Adrenal gland (tissue), 12 donors: Measurements from ENCODE around the gene COL8A2. TPM values are rescaled to one million over a fixed set of nuclear protein-coding genes. Genes with fewer than 3 reads are reported as not detected.

Source experiments
- DNase-seq, 7 donors: peaks; one replicate each; pipeline ENCODE4 v3.0.0-alpha.2; 2019 to 2020
- H3K27ac ChIP-seq, 5 donors: fragments of 200-600 bp; sonication (generic) in 4 of 5; 1 replicate in 3 of 5; 2 replicates in 2 of 5; pipeline versions ENCODE4 v1.5.1 to v1.8.0; 2016 to 2020; ENCODE audit warnings: mild to moderate bottlenecking in 1 of 5
- H3K27me3 ChIP-seq: fragments of 200-600 bp; 2 replicates; pipeline ENCODE4 v1.8.0; 2021
- H3K36me3 ChIP-seq, 2 donors: fragments of 200-600 bp; replicated peaks in 1 of 2; 1 replicate in 1 of 2; 2 replicates in 1 of 2; pipeline versions ENCODE4 v1.5.1 to v1.8.0; 2018 to 2022
- H3K4me1 ChIP-seq, 2 donors: fragments of 200-600 bp; replicated peaks in 1 of 2; 1 replicate in 1 of 2; 2 replicates in 1 of 2; pipeline versions ENCODE4 v1.5.1 to v1.8.0; 2018 to 2021
- H3K4me3 ChIP-seq, 4 donors: fragments of 200-600 bp; sonication (generic) in 3 of 4; one replicate each; pipeline ENCODE4 v1.5.1; 2016 to 2018
- H3K9me3 ChIP-seq, 3 donors: fragments of 200-600 bp; sonication (generic) in 1 of 3; replicated peaks in 1 of 3; 1 replicate in 2 of 3; 2 replicates in 1 of 3; pipeline versions ENCODE4 v1.5.1 to v1.8.0; 2016 to 2021
- POLR2A ChIP-seq, 2 donors: fragments of 450-650 bp; IDR thresholded peaks; one replicate each; pipeline ENCODE4 v1.6.1; 2017; ENCODE audit warnings: antibody characterized with exemption in 2 of 2, mild to moderate bottlenecking in 2 of 2, moderate library complexity in 1 of 2
- WGBS, 4 donors: extraction: QIAGEN DNeasy Blood & Tissue Kit in 2 of 4; methylation state at CpG; one replicate each; pipeline versions ENCODE4 v1.1.5 to v1.1.7; 2013 to 2017; 5-methylcytosine and 5-hydroxymethylcytosine counted together
- intact Hi-C, 2 donors: fragments of 100-400 bp; cut with DNase I; formaldehyde crosslinking; loops; one replicate each; pipeline versions ENCODE4 v1.14.1 to v1.15.0; 2022 to 2023
- polyA plus RNA-seq, 3 donors: library from polyadenylated mRNA; stranded (reverse); fragments of 200-250 nt in 2 of 3; fragments of 350-450 nt in 1 of 3; fragmentation: Illumina TruSeq in 1 of 3; extraction: RNeasy Lipid Tissue Mini Kit (QIAGEN cat#74804) in 1 of 3; gene quantifications; one replicate each; pipeline ENCODE4 v1.2.3, GENCODE V29; 2013 to 2014
- total RNA-seq, 9 donors: library from RNA; depleted of rRNA in 4 of 9; stranded (reverse); fragments of >200 nt in 4 of 9; fragments of 120-200 nt in 1 of 9; fragmentation: NEBNext Ultra II Directional in 1 of 9; extraction: Animal tissue kit (Norgen Biotek cat#: 25700) in 1 of 9; gene quantifications; one replicate each; pipeline versions ENCODE4 v1.1.0 to v1.2.4, GENCODE V29; 2013 to 2023
- TF ChIP-seq, protein P1 (sequence below), 6 experiments: fragments of 450-650 bp in 4 of 6; fragments of 200-600 bp in 2 of 6; sonication (generic) in 1 of 6; IDR thresholded peaks; 1 replicate in 5 of 6; 2 replicates in 1 of 6; pipeline versions ENCODE4 v1.5.1 to v1.8.0; 2016 to 2021; ENCODE audit warnings: antibody characterized with exemption in 6 of 6, mild to moderate bottlenecking in 2 of 6, moderate library complexity in 1 of 6
- donor health status: healthy with polysubstance abuse.
- donor health status: Bipolar disorder and iron deficiency.
- donor health status: DM: yes; HTN: yes; CAD: no.
- donor health status: DM: no; HTN: no; CAD: no.
- donor health status: DM: no; HTN: no; CAD: no.
- donor health status: DM: yes; HTN: yes; CAD: no.

COL8A2 gene
- total and polyA plus RNA-seq, 12 donors, result 0.66 to 6.6 (median 1.9) TPM

DNA sequence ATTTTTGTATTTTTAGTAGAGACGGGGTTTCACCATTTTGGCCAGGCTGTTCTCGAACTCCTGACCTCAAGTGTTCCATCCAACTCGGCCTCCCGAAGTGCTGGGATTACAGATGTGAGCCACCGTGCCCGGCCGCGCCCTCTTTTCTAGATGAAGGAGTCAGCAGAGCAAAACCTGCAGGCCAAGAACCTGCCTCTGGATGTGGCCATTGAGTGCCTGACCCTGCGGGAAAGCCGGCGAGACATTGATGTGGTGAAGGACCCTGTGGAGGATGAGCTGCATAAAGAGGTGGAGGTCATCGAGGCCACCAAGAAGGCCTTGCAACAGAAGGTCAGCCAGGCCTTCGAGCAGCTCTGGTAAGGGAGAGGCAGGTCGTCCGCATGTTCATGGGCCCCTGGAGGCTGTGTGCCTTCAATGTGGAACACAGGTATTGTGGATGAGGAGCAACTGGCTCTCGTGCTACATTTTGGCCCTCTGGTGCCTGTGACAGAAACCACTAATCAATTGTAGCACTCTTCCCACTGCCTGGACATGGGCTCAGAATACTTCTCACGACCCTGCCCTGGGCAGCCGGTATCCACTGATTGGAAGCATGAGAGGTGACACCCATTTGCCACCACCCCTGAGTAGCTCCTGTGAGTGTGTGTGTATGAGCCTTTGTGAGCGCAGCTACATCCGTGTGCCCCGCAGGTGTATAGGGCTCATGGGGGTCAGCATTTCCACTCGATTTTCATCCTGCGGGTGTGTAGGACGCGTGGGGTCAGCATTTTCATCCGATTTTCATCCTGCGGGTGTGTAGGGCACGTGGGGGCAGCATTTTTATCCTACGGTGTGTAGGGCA is 39.1 kb downstream of the COL8A2 start:
- DNase-seq, result peak in 2 of 7 donors; percentile 20 to 48

GRCh38 chr1:36085126-36085525 is 39.9 kb downstream of the COL8A2 start:
- intact Hi-C loops, result loop anchor here (10.0 kb wide), 3 partner anchors 160 to 230 kb away; partner anchors contain the start of gene AGO1 (in 1 of the 2)
- Histone ChIP-seq H3K27me3 (no peaks in the 10 kb centered on the region), H3K9me3 (no peaks in the 10 kb centered on the region), H3K36me3 (peaks cover 0 to under 1% of the 10 kb centered on the region in 2 donors), H3K27ac (no peak overlapping the region), H3K4me3 (no peak overlapping the region), H3K4me1 (peaks cover 13 to 23% of the 10 kb centered on the region in 2 donors)
- DNase-seq, result peak in 2 of 7 donors; percentile 16 to 42
- 92 to 97% (median 94%) methylated on average over 6 to 9 of the region's 9 CpGs for WGBS, 4 donors
- TF ChIP-seq, protein P1, sequence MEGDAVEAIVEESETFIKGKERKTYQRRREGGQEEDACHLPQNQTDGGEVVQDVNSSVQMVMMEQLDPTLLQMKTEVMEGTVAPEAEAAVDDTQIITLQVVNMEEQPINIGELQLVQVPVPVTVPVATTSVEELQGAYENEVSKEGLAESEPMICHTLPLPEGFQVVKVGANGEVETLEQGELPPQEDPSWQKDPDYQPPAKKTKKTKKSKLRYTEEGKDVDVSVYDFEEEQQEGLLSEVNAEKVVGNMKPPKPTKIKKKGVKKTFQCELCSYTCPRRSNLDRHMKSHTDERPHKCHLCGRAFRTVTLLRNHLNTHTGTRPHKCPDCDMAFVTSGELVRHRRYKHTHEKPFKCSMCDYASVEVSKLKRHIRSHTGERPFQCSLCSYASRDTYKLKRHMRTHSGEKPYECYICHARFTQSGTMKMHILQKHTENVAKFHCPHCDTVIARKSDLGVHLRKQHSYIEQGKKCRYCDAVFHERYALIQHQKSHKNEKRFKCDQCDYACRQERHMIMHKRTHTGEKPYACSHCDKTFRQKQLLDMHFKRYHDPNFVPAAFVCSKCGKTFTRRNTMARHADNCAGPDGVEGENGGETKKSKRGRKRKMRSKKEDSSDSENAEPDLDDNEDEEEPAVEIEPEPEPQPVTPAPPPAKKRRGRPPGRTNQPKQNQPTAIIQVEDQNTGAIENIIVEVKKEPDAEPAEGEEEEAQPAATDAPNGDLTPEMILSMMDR (IDR thresholded peaks at IDR 0.05), result no peak
- TF ChIP-seq POLR2A (IDR thresholded peaks at IDR 0.05), result no peak

More for the DNA sequence above, 39.1 kb downstream of the COL8A2 start:
- TF ChIP-seq, protein P1 (IDR thresholded peaks at IDR 0.05), result no peak
- no peak for TF ChIP-seq POLR2A (IDR thresholded peaks at IDR 0.05)
- H3K4me1 ChIP-seq, result peaks cover 15 to 31% of the 10 kb centered on the region in 2 donors
- H3K9me3 ChIP-seq, result no peaks in the 10 kb centered on the region
- peaks cover 0 to 8% of the 10 kb centered on the region in 2 donors for H3K36me3 ChIP-seq
- 87 to 92% (median 91%) methylated on average over 19 to 29 of the region's 29 CpGs for WGBS, 4 donors
- H3K4me3 ChIP-seq, result no peak overlapping the region
- no peaks in the 10 kb centered on the region for H3K27me3 ChIP-seq
- intact Hi-C loops, result loop anchor here (10.0 kb wide), 3 partner anchors 161 to 231 kb away; partner anchors contain the start of gene AGO1 (in 1 of the 2)
- no peak overlapping the region for H3K27ac ChIP-seq

DNA sequence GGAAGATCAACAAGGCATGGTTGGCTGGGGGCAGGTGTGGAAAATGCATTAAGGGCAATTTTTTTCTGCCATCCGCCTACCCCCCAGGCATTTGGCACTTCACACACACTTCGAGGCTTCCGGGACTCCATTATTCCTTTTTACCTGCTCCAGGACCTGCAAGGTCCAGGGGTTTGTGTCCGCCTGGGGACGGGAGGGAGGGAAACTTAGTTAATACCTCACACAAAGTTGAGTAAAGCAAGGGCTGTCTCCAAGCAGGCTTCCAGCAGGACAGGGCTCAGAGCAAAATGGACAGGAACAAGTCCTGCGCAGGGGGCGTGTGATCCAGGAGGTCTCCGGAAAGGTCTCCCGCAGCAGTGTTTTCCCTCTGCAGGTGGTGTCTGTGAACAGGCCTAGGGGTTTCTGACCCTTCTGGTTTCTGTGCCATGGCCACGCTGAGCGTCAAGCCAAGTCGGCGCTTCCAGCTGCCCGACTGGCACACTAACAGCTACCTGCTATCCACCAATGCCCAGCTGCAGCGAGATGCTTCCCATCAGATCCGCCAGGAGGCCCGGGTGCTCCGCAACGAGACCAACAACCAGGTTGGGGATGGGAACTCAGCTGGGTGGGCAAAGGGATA is 40.4 kb downstream of the COL8A2 start:
- Histone ChIP-seq H3K4me3 (peak overlapping the region in 2 of 4 donors; percentile 35 to 70), H3K27ac (no peak overlapping the region), H3K36me3 (no peaks in the 10 kb centered on the region), H3K9me3 (no peaks in the 10 kb centered on the region), H3K27me3 (no peaks in the 10 kb centered on the region), H3K4me1 (peaks cover 8 to 18% of the 10 kb centered on the region in 2 donors)
- TF ChIP-seq POLR2A (IDR thresholded peaks at IDR 0.05), result no peak
- TF ChIP-seq, protein P1 (IDR thresholded peaks at IDR 0.05), result no peak
- intact Hi-C loops, result loop anchor here (10.0 kb wide), 3 partner anchors 160 to 230 kb away; partner anchors contain the start of gene AGO1 (in 1 of the 2)
- peak in 1 of 7 donors; percentile 28 for DNase-seq
- 46 to 66% (median 59%) methylated on average over 7 to 19 of the region's 19 CpGs for WGBS, 4 donors
